DMS53 (cell line): ENCODE measurements around the gene SMAD3.
"Not testable (repeated sequence)": the region's sequence is repeated elsewhere in the genome, so short reads cannot be mapped to it uniquely, and the experiment has no call there.

Source experiments
- DNase-seq: peaks from one replicate; lab custom pipeline; 2025; lab: John Stamatoyannopoulos, UW

The SMAD3 gene

GRCh38 chr15:67110958-67111864 lies 45.8 kb downstream of the SMAD3 start:
- no peak for DNase-seq

GRCh38 chr15:67114046-67114445 lies 48.6 kb downstream of the SMAD3 start:
- DNase-seq: no peak

- DNase-seq: peak; percentile 30
These were observed 49.6 kb downstream of the SMAD3 start for GRCh38 chr15:67114846-67115585.

GRCh38 chr15:67115586-67115969 lies 50.2 kb downstream of the SMAD3 start:
- no peak for DNase-seq

GRCh38 chr15:67116742-67117141 lies 51.3 kb downstream of the SMAD3 start:
- DNase-seq: peak; percentile 24

- DNase-seq: no peak
These were observed 52.0 kb downstream of the SMAD3 start for GRCh38 chr15:67117370-67117769.

GRCh38 chr15:67118808-67119207 lies 53.4 kb downstream of the SMAD3 start:
- DNase-seq: no peak

GRCh38 chr15:67119238-67119846 lies 53.9 kb downstream of the SMAD3 start:
- DNase-seq: no peak

- no peak for DNase-seq
These were observed 54.8 kb downstream of the SMAD3 start for GRCh38 chr15:67120009-67120838.

- DNase-seq: peak; percentile 70
These were observed 55.6 kb downstream of the SMAD3 start for GRCh38 chr15:67120839-67121643.

GRCh38 chr15:67121644-67122605 lies 56.5 kb downstream of the SMAD3 start:
- peak; percentile 28 for DNase-seq

- not testable (repeated sequence) for DNase-seq
These were observed 57.4 kb downstream of the SMAD3 start for GRCh38 chr15:67122816-67123215.

GRCh38 chr15:67123291-67123690 lies 57.9 kb downstream of the SMAD3 start:
- not testable (repeated sequence) for DNase-seq

GRCh38 chr15:67124111-67124510 lies 58.7 kb downstream of the SMAD3 start:
- peak; percentile 16 for DNase-seq

GRCh38 chr15:67124911-67125588 lies 59.6 kb downstream of the SMAD3 start:
- DNase-seq: peak; percentile 54

- peak; percentile 80 for DNase-seq
These were observed 60.4 kb downstream of the SMAD3 start for GRCh38 chr15:67125589-67126502.

- DNase-seq: peak; percentile 29
These were observed 61.3 kb downstream of the SMAD3 start for GRCh38 chr15:67126551-67127330.
